HepG2 (cell line): Measurements from ENCODE around the gene COL18A1. TPM values are rescaled to one million over a fixed set of nuclear protein-coding genes. Genes with fewer than 3 reads are reported as not detected.
A peak's percentile ranks its signal among the peaks of the same experiment; 100 is the strongest.

Experiments
- HNF4A ChIP-seq: sonication (generic); formaldehyde crosslinking; IDR thresholded peaks from 2 replicates; pipeline ENCODE4 v1.4.0; 2020; ENCODE audit warnings: missing genetic modification reagents
- REL ChIP-seq: sonication (generic); formaldehyde crosslinking; conservative IDR thresholded peaks from 2 replicates; pipeline ENCODE4 v1.8.0; 2022; ENCODE audit warnings: mild to moderate bottlenecking, missing genetic modification reagents, moderate library complexity
- SIX1 ChIP-seq: sonication (generic); formaldehyde crosslinking; IDR thresholded peaks from 2 replicates; pipeline ENCODE4 v1.4.0; 2020; ENCODE audit warnings: missing genetic modification reagents, borderline replicate concordance
- TAF1 ChIP-seq: sonication (generic); formaldehyde crosslinking; IDR thresholded peaks from 2 replicates; pipeline ENCODE4 v1.4.0; 2020; ENCODE audit warnings: missing genetic modification reagents
- TGIF2 ChIP-seq: IDR thresholded peaks from 2 replicates; pipeline ENCODE4 v1.6.1; 2016; ENCODE audit warnings: control low read depth, missing compliant biosample characterization
- U2AF1 ChIP-seq: fragments of 200-400 bp; formaldehyde crosslinking; optimal IDR thresholded peaks from 2 replicates; pipeline ENCODE3; 2017; ENCODE audit warnings: mild to moderate bottlenecking, low read depth, low read length
- ZBTB40 ChIP-seq, 2 experiments: fragments of 450-650 bp in 1 of 2; sonication (generic) in 1 of 2; formaldehyde crosslinking in 1 of 2; IDR thresholded peaks; 2 replicates each; pipeline versions ENCODE4 v1.6.1 to v1.8.0; 2016 to 2022; ENCODE audit warnings: antibody characterized with exemption in 1 of 2, mild to moderate bottlenecking in 1 of 2, missing genetic modification reagents in 1 of 2
- ZFX ChIP-seq: sonication (generic); formaldehyde crosslinking; IDR thresholded peaks from 2 replicates; pipeline ENCODE4 v1.4.0; 2020; ENCODE audit warnings: mild to moderate bottlenecking, low read depth, missing genetic modification reagents, moderate library complexity
- ZNF564 ChIP-seq: sonication (generic); formaldehyde crosslinking; IDR thresholded peaks from 2 replicates; pipeline ENCODE4 v1.8.1; 2023; ENCODE audit warnings: mild to moderate bottlenecking, missing genetic modification reagents
- ZNF737 ChIP-seq: sonication (generic); formaldehyde crosslinking; IDR thresholded peaks from 2 replicates; pipeline ENCODE4 v1.5.0; 2020; ENCODE audit warnings: missing genetic modification reagents, mild to moderate bottlenecking, borderline replicate concordance
- ZSCAN30 ChIP-seq: sonication (generic); formaldehyde crosslinking; IDR thresholded peaks from 2 replicates; pipeline ENCODE4 v1.5.0; 2020; ENCODE audit warnings: mild to moderate bottlenecking, missing genetic modification reagents
- polyA plus RNA-seq, 8 experiments: library from polyadenylated mRNA; depleted of rRNA in 3 of 8; stranded (reverse) in 7 of 8; unstranded in 1 of 8; fragments of >200 nt; fragmentation: Illumina TruSeq in 4 of 8; extraction: Trizol in 4 of 8; gene quantifications; 2 replicates each; pipeline versions ENCODE4 v1.2.1 to v1.2.3, GENCODE V29; 2011 to 2016; ENCODE audit warnings: low read depth in 4 of 8, missing spikeins in 1 of 8, mixed read lengths in 1 of 8; ENCODE audit not compliant: insufficient read depth in 1 of 8
- total RNA-seq, 5 experiments: library from RNA; depleted of rRNA; stranded (reverse); fragments of >200 nt; fragmentation: Illumina TruSeq; extraction: Trizol; gene quantifications; 2 replicates each; pipeline ENCODE4 v1.2.3, GENCODE V29; 2016; ENCODE audit warnings: low read depth in 1 of 5

The COL18A1 gene
- total and polyA plus RNA-seq, 2 of the 13 experiments (the other 11 are each of a cell fraction or from before 2014, with no cell fraction given): 79.0 to 102 TPM

- no peak for TF ChIP-seq ZBTB40 (IDR thresholded peaks at IDR 0.05)
- TF ChIP-seq ZBTB40 (CRISPR knock-in tag; IDR thresholded peaks at IDR 0.05): 0 out of 2 replicates have a peak, but pooled peaks have one; percentile 9
- TF ChIP-seq U2AF1: peak; percentile 58
- peak; percentile 32 for TF ChIP-seq ZFX
- TF ChIP-seq REL (CRISPR knock-in tag): no peak
- TF ChIP-seq ZNF737 (CRISPR knock-in tag): no peak
- TF ChIP-seq ZNF564 (CRISPR knock-in tag): peak; percentile 47; the same call in 1 of the 2 replicates
- peak; percentile 27; the same call in 1 of the 2 replicates for TF ChIP-seq HNF4A (CRISPR knock-in tag)
- TF ChIP-seq TGIF2 (CRISPR knock-in tag): no peak
- no peak for TF ChIP-seq ZSCAN30 (CRISPR knock-in tag)
- TF ChIP-seq SIX1 (CRISPR knock-in tag): no peak
- TF ChIP-seq TAF1: 0 out of 2 replicates have a peak, but pooled peaks have one; percentile 9
These were observed 4.6 kb downstream of the COL18A1 start (continued) for GRCh38 chr21:45409466-45410150.
